Measurements from ENCODE around the gene MPZ. TPM values are rescaled to one million over a fixed set of nuclear protein-coding genes. Genes with fewer than 3 reads are reported as not detected.

Gene MPZ
- total RNA-seq, 1 donor from 2014 or later, result 2.5 TPM

- Histone ChIP-seq H3K36me3 (no peaks in the 10 kb centered on the region), H3K27ac (peak overlapping the region; percentile 81), H3K4me1 (peaks cover 23% of the 10 kb centered on the region), H3K9me3 (no peaks in the 10 kb centered on the region), H3K27me3 (no peaks in the 10 kb centered on the region), H3K4me3 (peak overlapping the region; percentile 85)
- ATAC-seq, result peak; percentile 99
- DNase-seq, result peak; percentile 95
- intact Hi-C loops (cut with DNase I), result no loop called here
- peak; percentile 37 for TF ChIP-seq CTCF (IDR thresholded peaks at IDR 0.05)
Measured at GRCh38 chr1:161305867-161306519, 3.8 kb downstream of the MPZ start.

DNA sequence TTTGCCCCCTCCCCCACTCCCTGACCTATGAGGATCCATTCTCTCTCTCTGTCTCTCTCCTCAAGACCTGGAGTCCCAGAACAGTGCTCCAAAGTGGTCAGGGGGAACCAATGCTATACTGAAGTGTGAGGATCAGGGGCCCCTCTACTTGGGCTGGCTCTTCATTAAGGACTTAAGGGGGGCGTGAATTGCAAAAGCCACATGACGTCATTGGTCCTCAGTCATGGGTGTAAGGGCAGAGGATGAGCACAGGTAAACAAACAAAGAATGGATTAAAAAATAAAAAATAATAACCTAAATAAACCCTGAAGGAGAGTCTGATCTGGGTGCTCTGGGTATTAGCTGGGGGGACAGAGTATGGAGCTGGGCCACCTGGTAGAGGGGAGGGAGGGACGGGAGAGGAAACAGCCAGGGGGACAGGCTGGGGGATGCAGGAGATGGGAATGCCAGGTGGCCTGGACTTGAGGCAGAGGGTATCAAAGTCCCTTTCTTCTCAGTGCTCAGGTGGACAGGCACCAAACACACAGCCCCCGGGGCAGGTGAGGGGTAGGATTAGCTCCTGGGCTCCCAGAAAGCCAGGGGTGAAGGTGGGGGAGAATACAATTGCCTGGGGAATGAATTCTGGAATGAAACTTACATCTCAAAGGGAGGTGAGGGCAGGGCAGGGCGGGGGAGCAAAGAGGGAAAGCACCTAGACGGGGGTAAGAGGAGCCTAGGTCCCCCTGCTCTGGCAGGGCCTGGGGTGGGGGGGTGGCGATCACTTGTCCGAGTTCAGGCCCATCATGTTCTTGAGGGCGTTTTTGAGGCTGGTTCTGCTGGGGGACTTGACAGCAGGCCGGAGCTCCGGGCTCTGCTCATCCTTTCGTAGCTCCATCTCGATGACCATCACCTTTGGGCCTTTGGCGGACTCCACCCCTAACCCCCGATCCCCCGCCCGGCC lies 4.6 kb downstream of the MPZ start:
- Histone ChIP-seq H3K4me3 (peak overlapping the region; percentile 85), H3K36me3 (no peaks in the 10 kb centered on the region), H3K27ac (peak overlapping the region; percentile 81), H3K4me1 (peaks cover 23% of the 10 kb centered on the region), H3K9me3 (no peaks in the 10 kb centered on the region), H3K27me3 (no peaks in the 10 kb centered on the region)
- DNase-seq, result no peak
- no peak for ATAC-seq
- intact Hi-C loops (cut with DNase I), result no loop called here
- no peak for TF ChIP-seq CTCF (IDR thresholded peaks at IDR 0.05)

DNA sequence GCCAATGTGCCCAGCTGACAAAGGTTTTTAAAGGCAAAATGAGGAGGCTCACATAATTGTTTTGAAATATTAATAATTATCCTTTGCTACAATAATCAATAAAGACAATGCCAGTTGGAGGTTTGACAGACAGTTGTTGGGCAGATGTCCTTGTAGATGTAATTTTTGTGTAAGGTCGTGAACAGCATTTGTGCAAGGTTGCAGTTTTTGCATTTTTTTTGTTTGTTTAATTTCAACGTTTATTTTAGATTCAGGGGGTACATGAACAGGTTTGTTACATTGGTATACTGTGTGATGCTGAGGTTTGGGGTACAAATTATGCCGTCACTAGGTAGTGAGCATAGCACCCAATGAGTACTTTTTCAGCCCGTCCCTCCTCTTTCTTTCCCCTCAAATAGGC lies 9.3 kb downstream of the MPZ start:
- no peak for DNase-seq
- Histone ChIP-seq H3K36me3 (no peaks in the 10 kb centered on the region), H3K9me3 (no peaks in the 10 kb centered on the region), H3K27ac (no peak overlapping the region), H3K4me1 (peaks cover 17% of the 10 kb centered on the region), H3K27me3 (no peaks in the 10 kb centered on the region), H3K4me3 (no peak overlapping the region)
- no peak for ATAC-seq
- TF ChIP-seq CTCF (IDR thresholded peaks at IDR 0.05), result no peak
- intact Hi-C loops (cut with DNase I), result no loop called here

DNA sequence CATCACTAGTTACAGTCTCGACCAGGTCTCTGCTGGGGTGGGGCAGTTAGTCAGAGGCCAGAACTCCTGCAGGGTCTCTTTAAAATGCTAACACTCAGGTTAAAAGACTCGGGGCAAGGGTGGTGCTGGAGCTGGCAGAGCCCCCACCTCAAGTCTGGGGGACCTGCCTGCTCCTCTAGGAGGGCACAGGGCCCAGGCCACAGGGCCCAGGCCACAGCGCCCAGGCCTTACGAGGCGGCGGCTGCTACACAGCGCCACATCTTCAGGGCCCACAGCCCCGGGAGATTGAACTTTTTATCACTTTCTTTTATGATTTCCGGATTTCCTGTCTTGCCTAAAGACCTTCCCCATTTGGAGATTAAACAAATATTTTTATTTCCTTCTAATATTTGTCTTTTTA lies 10.4 kb downstream of the MPZ start:
- Histone ChIP-seq H3K27me3 (no peaks in the 10 kb centered on the region), H3K9me3 (no peaks in the 10 kb centered on the region), H3K36me3 (no peaks in the 10 kb centered on the region), H3K4me1 (peaks cover 7% of the 10 kb centered on the region), H3K27ac (no peak overlapping the region), H3K4me3 (no peak overlapping the region)
- intact Hi-C loops (cut with DNase I), result no loop called here
- no peak for TF ChIP-seq CTCF (IDR thresholded peaks at IDR 0.05)
- ATAC-seq, result no peak
- no peak for DNase-seq

GRCh38 chr1:161298116-161298515 lies 11.7 kb downstream of the MPZ start:
- no peak for ATAC-seq
- Histone ChIP-seq H3K4me1 (no peaks in the 10 kb centered on the region), H3K36me3 (no peaks in the 10 kb centered on the region), H3K27me3 (no peaks in the 10 kb centered on the region), H3K27ac (no peak overlapping the region), H3K9me3 (no peaks in the 10 kb centered on the region), H3K4me3 (no peak overlapping the region)
- intact Hi-C loops (cut with DNase I), result no loop called here
- no peak for DNase-seq
- no peak for TF ChIP-seq CTCF (IDR thresholded peaks at IDR 0.05)

Measured in upper lobe of right lung (tissue), 1 donor.